GM18511 (cell line): ENCODE measurements around the gene STIP1.

Experiments
- ATAC-seq: cut with Tn5 transposase; IDR thresholded peaks from one replicate; pipeline ENCODE4 v1.9.1; 2021; ENCODE audit warnings: mild to moderate bottlenecking, moderate library complexity; ENCODE audit not compliant: unreplicated experiment

STIP1 gene

DNA sequence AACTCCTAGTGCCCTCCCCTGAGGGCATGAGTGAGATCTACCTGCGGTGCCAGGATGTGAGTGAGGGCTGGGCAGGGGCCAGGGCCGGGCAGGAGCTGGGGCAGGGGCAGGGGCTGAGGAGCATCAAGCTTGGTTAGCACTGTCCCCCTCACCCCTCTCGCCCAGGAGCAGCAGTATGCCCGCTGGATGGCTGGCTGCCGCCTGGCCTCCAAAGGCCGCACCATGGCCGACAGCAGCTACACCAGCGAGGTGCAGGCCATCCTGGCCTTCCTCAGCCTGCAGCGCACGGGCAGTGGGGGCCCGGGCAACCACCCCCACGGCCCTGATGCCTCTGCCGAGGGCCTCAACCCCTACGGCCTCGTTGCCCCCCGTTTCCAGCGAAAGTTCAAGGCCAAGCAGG is 34.3 kb downstream of the STIP1 start:
- no peak for ATAC-seq

DNA sequence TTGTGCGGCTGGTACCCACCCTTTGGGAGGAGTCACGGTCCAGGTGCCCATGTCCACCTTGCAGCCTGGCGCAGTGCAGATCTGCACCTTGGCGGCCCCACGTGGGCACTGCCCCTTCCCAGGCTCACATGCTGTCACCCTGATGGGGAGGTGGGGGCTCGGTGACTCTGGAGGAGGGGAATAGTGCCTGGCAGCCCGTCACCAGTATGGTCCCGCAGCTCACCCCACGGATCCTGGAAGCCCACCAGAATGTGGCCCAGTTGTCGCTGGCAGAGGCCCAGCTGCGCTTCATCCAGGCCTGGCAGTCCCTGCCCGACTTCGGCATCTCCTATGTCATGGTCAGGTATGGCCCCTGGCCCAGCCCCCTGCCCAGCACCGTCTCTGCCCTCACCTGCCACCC is 34.8 kb downstream of the STIP1 start:
- no peak for ATAC-seq

DNA sequence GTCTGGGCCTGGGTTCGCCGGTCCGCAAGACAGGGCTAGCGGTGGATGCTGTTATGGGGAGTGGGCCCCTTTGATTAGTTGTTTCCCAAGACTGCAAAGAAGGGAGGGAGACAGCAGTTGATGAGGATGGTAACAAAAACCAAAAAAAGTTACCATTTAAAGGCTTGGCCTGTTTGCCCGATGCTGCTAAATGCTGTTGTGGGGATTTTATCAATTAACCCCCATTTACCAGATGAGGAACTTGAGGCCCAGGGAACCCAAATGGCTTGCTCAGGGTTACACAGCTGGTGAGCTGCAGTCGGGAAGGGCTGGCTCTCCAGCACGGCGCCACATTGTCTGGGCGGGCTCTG is 36.7 kb downstream of the STIP1 start:
- ATAC-seq: no peak

- no peak for ATAC-seq
Observed at GRCh38 chr11:64223001-64223651, 37.2 kb downstream of the STIP1 start.

DNA sequence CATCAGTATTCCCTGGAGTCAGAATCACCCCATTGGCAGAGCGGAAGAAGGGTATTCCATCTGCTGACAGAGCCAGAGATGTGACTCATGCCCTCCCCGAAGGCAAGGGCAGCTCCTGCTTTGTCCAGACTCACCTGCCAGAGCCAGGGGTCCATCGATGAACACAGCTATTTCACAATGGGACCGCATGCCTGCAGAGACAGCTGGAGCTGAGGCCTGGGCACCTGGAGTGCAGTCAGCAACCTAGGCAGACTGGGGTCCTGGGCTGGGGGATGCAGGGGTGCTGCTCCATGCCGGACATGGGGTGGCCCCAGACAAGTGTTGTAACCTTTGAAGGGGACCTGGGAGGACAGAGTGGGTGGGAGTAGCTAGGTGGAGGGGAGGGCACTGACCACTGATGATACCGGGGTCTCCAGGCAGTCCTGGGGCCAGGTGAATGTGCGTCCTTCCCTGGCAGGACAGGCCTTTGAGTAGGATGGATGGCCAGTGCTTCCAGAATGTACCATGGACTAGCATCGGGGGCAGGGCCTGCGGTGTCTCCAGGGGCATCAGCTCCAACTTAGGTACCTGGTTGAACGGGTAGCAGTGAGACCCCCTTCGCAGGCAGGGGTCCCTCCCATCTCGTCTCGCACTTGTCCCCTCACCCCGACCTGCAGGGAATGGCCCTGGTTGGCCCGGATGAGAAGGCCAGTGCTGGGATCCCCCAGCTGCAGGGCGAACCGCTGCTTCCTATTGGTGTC is 38.4 kb downstream of the STIP1 start:
- ATAC-seq: no peak

DNA sequence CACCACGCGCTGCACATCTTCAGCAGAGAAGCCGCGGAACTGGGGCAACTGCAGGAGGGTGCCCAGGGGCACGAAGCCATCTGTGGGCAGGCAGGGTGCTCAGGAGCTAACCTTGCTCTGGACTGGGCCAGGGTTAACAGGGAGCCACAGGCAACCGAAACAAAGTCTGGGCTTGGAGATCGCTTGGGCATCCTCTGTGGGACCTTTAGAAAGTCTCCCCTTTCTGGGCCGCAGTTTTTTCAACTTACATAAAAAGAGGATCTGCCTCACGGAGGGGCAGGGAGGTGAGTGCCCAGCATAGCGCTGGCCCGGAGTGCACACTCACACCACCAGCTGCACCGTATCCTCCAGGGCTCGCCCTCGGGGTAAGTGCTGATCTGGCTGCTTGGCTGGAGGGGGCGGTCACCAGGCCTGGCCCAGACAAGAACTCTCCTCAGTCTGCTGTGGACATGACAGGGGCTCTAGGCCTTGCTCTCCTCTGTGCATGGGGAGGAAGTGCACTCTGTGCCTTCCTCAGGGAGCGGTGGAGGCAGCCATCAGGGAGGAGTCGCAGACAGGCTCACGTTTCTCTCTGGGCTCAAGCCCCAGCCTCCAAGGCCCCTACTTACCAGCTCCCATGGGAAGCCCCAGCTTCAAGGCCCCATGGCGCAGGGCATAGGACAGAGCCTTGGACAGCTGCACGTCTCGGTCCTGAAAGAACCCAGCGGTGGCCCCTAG is 39.1 kb downstream of the STIP1 start:
- ATAC-seq: no peak

GRCh38 chr11:64225608-64226506 is 39.9 kb downstream of the STIP1 start, which contains the start of the genes NUDT22 and TRPT1:
TSS of gene NUDT22 (plus strand) at chr11:64226274. CDS start at chr11:64226653, 379 bp downstream.
TSS of gene TRPT1 (minus strand) at chr11:64226186. CDS start at chr11:64225860, 326 bp downstream.
- ATAC-seq: peak; percentile 55

DNA sequence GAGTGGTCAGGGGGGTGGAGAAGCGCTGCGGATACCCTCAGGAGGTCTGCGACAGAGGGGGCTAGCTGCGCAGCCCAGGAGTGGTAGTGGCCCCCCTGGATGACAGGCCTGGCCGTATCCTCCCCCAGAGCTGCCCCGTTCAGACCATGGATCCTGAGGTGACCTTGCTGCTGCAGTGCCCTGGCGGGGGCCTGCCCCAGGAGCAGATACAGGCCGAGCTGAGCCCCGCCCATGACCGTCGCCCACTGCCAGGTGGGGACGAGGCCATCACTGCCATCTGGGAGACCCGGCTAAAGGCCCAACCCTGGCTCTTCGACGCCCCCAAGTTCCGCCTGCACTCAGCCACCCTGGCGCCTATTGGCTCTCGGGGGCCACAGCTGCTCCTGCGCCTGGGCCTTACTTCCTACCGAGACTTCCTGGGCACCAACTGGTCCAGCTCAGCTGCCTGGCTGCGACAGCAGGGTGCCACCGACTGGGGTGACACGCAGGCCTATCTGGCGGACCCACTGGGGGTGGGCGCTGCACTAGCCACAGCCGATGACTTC is 40.6 kb downstream of the STIP1 start:
- peak; percentile 38 for ATAC-seq

- ATAC-seq: no peak
Observed at GRCh38 chr11:64227405-64227956, 41.5 kb downstream of the STIP1 start.

- no peak for ATAC-seq
Observed at GRCh38 chr11:64229090-64229743, 43.2 kb downstream of the STIP1 start.

DNA sequence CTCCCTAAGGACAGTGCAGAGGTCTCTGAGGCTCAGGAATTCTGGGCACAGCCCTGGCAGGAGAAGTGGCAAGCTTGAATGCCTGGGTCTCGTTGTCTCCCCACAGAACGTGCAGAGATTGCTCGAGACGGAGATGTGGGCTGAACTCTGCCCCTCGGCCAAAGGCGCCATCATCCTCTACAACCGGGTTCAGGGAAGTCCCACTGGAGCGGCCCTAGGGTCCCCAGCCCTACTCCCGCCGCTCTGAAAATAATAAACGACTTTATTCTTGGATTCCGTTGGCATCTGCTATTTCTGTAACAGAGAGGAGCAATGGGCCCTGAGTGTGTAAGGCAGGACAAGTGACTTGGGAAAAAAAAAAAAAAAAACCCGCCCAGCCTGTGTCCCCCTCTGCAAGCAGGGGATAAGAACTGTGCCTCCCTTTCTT is 43.8 kb downstream of the STIP1 start:
- ATAC-seq: no peak

- peak; percentile 46 for ATAC-seq
Observed at GRCh38 chr11:64230171-64230984, 44.4 kb downstream of the STIP1 start, which contains the start of gene DNAJC4. TSS of gene DNAJC4 (plus strand) at chr11:64230548. CDS start at chr11:64230855, 307 bp downstream.

DNA sequence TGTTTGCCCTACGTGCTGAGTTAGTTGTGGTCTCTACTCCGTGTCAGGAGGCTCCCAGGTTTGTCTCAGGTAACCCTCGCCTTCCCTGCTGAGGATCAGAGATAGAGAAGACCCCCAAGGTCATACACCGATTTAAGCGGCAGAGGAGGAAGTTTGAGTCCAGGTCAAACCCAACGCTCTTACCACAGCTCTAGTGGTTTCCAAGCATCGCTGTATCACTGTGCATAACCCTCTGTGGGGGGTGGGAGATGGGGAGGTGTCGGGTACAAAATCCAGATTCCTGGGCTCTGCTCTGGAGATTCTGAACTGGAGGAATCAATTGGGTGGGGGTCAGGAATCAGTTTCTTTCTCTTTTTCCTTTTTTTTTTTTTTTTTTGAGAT is 45.0 kb downstream of the STIP1 start:
- ATAC-seq: no peak

GRCh38 chr11:64231546-64231945 is 45.6 kb downstream of the STIP1 start:
- no peak for ATAC-seq

DNA sequence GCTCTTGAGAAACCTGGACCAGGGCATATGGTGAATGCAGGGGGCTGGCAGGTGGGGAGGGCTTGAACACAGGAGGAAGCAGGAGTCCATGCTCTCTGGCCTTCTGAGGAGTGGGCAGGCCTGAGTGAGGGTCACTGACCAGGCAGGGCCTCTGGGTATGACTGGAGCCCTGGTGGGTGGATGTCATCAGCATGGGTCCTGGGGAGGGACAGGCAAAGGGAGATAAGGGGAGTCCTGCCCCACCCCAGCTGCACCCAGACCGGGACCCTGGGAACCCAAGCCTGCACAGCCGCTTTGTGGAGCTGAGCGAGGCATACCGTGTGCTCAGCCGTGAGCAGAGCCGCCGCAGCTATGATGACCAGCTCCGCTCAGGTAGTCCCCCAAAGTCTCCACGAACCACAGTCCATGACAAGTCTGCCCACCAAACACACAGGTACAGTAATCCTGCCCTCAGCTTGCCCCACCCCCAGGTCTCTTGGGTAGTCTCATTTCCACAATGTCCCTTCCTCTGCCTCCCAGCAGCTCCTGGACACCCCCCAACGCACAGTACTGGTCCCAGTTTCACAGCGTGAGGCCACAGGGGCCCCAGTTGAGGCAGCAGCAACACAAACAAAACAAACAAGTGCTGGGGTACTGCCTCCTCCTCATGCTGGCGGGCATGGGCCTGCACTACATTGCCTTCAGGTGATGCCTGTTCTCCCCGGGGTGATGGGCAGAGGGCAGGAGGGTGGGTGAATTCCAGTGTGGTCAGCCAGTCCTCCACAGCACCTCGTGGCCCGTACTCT is 46.4 kb downstream of the STIP1 start:
- no peak for ATAC-seq

DNA sequence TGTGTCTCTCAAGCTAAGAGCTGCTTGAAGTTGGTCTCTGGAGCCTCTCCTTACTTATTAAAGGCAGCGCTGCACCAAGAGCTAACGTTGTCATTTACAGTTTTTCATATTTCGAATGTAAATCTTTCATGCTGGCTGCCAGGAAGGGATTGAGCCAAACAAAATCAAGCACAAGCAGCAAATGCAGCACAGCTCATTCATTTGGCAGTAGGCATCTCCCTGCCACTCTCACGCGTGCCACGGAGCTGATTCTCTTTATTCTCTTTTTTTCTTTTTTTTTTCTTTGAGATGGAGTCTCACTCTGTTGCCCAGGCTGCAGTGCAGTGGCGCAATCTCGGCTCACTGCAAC is 47.0 kb downstream of the STIP1 start:
- ATAC-seq: no peak

DNA sequence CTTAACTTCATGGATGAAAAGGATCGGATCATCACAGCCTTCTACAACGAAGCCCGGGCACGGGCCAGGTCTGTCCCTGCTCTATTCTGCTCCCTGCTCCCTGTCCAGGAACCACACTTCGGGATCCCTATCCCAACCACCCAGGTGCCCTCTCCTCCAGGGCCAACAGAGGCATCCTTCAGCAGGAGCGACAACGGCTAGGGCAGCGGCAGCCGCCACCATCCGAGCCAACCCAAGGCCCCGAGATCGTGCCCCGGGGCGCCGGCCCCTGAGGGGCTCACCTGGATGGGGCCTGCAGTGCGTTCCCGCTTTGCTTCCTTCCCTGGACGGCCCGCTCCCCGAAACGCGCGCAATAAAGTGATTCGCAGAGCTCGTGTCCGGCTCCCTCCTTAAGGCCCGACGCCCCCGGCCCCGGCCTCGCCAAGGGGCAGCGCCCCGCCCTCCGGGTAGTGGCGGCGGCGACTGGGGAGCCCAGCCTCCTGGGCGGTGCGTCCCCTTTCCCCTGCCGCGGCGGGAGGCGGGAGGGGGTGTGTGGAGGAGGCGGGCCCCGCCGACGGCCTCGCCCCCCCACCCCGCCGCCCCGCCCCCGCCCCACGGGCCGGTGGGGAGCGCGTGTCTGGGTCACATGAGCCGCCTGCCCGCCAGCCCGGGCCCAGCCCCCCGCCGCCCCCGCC is 48.1 kb downstream of the STIP1 start, which contains the start of gene VEGFB:
Gene VEGFB, plus strand, starts transcription at position 672 of the 674 bp plus-strand sequence. CDS start 250 bp downstream, outside the sequence.
- ATAC-seq: peak; percentile 40
